Embryonic facial prominence (tissue), 1 donor: Measurements from ENCODE around the gene CPLX1.

Experiments used
- DNase-seq: peaks from one replicate; pipeline ENCODE4 v3.0.0-alpha.2; 2016; ENCODE audit errors: extremely low spot score

CPLX1 gene

DNA sequence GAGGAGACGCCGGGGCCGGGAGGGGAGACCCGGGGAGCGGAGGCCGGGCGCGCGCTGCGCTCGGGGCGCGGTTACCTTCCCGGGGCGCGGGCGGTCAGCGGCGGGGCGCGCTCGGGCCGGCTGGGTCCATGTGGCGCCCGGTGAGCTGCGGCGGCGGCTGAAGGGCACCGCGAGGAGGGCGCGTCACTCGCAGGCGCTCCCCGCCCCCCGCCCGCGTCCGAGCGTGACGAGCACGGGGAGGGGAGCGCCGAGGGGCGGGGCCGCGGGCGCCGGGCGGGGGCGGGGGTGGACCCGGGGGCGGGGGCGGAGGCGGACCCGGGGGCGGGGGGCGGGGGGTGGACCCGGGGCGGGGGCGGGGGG, at the start of gene CPLX1:
CPLX1 (minus strand) TSS at position 159 of the 360 bp plus-strand sequence. CDS start 1,607 bp downstream, outside the sequence.
- no peak for DNase-seq

DNA sequence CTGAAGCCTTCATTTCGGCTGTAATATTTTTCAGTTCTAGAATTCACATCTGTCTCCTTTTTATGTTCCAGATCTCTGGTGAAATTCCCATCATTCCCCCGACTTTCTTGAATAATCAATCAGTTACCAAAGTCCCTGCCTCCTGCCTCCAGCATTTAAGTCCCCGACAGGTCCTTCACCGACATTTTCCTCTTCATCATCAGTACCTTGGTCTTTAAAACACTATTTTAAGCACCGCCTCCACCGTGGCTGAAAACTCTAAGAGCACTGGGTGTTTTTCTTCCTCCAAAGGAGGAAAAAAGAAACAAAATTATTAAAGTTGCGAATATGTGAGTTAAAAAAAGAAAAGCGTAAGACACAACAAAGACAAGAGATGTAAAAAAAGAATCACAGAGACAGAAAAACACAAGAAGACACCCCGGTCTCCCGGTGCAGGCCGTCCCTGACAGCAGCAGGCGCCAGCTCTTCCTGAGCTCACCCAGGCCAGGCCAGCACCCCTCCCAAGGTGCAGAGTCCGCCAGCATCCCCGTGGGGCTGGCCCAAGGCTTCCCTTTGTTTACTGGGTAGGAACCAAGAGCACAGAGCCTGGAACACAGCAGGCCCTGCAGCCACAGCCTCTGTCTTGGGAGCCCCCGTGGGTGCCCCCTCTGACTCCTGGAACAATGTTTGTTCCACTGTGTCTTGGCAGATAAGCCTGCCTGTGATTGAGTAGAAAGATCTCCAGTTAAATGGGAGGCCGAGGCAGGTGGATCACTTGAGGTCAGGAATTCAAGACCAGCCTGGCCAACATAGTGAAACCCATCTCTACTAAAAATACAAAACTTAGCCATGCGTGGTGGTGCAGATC, 49.3 kb upstream of the CPLX1 start:
- DNase-seq, result no peak

DNA sequence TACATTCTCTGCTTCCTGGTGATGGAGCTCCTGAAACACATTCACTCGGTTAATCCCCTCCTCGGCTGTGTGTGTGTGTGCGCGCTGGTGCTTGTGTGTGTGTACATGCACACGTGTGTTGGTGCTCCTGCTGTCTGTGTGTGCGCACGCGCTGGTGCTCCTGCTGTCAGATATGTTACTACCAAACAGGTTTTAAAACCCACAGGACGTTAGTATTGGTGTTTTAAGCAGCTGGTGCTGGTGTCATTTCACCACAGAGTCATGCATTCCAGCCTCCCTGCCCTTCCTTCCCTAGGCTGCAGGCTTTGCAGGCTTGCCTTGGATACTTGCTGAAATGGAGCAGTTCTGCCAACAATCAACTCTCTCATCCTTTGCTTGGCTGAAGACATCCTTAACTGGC, 48.1 kb upstream of the CPLX1 start:
- DNase-seq, result no peak

DNA sequence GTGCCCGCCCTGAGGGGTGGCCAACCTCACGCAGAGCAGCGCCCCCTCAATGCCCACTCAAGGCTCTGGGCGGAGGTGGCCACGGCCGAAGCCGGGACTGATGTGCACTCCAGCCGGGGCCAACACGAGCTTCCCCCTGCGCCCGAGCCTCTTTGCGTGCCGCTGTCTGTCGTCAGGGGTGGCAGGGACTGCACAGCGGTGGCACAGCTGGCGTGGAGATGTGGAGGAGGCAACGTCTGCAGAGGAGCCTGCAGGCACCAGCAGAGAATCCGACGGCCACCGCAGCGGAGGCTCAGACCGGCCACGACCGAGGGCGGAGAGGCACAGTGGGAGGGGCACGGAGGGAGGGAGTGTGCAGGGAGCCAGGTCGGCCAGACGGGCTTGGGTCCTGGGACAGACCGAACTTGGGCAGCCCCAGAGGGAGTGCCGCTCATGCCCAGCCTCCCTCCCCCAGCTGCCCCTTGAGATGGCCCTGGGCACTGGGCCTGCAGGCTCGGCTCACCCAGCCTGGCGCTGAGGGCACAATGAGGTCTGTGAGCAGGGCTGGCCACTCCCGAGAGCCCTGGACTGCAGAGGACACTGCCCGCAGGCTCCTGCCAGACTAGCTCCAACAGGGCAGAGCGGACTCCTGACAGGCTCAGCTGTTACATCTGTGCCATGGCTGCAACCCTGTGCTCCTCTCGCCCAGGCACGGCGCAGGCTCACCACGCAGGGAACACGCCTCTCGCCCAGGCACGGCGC, 46.5 kb upstream of the CPLX1 start:
- no peak for DNase-seq

DNA sequence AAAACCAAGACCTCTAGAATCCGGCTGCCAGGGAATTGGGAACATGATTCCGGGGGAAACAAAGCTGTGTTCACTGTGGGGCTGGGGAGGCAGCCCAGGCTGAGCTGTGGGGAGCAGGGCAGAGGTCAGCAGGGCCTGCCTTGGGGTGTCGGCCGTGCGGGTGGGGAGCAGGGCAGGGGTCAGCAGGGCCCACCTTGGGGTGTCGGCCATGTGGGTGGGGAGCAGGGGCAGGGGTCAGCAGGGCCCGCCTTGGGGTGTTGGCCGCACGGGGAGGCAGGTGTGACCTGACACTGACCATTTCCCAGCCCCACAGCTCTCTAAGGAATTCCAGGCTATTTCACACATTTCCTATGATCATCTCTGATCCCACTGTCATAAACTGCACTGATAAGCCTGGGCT, 45.6 kb upstream of the CPLX1 start:
- no peak for DNase-seq

DNA sequence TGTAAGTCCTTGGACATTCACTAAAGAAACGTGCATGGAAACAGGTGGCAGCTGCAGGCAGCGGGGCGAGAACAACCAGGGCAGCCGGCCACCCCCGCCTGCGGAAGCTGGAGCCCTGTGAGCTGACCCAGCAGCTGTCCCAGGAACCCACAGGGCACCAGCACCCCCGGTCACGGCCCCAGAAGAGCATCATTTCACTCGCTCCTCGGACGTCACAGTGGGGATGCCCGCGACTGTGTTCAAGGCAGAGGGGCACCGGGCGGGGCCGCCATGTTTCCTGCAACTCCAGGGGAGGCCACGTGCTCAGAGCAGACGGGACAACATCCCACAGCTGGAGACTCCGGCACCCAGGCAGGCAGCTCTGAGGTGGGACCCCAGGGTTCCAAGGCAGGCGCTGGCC, 45.0 kb upstream of the CPLX1 start:
- DNase-seq, result no peak

DNA sequence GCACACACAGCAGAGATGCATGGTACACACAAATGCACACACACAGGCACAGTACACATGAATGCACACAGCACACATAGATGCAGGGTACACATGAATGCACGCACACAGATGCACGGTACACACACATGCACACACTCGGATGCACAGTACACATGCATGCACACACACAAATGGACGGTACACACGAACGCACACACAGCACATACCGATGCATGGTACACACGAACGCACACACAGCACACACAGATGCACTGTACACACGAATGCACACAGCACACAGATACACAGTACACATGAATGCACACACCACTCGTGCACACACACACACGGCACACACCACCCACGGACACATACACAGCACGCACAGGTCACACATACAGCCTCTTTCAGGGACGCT, 43.8 kb upstream of the CPLX1 start:
- no peak for DNase-seq

DNA sequence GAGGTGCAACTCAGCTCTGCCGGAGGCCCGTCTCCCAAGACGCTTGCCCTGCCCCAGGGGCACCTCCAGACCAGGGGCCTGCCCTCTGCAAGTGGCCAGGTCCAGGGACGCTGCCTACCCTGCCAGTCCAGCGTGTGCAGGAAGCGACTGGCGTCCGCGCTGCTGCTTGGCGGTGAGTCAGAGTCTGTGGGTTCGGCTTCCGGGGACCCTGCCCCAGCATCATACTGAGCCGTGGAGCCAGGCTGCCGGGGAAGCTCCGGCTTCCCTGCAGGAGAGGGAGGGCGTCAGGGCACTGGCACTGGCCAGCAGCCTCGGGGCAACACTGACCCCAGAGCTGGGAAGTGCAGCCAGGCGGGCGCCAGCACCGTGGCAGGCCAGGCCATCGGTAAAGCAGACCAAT, 42.5 kb upstream of the CPLX1 start:
- no peak for DNase-seq

DNA sequence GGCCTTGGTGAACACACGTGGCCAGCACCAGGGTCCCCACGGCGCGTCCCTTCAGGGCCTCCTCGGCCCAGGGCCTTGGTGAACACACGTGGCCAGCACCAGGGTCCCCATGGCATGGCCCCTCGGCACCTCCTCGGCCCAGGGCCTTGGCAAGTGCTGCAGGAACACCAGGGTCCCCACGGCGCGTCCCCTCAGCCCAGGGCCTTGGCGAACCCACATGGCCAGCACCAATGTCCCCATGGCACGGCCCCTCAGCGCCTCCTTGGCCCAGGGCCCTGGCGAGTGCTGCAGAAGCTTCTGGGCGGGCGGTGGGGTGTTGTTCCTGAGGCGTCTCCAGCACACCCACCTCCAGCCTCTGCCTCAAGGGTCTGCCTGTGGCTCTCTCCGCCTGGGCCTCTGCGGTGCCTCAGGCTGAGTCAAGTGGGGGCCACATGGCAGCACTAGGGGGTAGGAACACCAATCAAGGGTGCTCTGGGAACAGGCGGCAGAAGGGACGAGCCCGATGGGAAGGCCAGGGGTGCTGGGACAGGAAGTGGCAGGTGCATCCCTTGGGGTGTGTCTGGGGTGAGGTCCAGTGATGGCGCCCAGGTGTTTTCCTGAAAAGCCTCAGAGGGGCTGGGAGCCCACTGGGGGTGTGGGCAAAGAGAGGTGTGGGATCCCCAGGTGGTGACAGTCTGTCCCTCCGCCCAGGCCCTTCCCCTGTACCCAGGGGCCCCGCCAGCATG, 41.8 kb upstream of the CPLX1 start:
- no peak for DNase-seq

DNA sequence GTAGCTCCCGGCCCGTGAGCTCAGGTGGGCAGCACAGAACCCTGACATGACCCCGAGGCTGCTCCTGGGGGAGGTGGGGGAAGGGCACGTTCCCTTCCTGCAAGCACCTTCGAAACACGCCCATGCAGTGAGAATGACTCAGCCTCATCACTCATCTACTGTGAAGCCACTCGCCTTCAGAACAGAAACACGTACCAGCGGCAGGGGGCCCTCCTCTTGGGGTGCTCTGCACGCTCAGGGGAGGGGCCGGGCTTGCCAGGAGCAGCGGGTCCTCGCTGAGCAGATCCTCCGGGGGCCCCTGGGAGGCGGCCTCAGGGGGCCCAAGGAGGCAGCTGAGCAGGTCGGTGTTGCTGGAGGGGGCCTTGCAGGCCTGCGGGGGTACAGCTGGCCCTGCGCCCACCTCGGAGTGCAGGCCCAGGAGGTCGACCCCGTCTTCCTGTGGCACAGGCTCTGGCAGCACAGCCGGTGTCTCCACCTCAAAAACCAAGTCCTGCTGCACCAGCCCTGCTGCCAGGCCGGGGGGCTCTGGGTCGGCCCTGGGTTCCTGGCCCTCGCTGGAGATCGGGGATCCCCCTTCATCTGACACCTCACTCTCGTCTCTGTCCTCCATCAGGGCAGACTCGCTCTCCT, 40.9 kb upstream of the CPLX1 start:
- DNase-seq, result no peak

DNA sequence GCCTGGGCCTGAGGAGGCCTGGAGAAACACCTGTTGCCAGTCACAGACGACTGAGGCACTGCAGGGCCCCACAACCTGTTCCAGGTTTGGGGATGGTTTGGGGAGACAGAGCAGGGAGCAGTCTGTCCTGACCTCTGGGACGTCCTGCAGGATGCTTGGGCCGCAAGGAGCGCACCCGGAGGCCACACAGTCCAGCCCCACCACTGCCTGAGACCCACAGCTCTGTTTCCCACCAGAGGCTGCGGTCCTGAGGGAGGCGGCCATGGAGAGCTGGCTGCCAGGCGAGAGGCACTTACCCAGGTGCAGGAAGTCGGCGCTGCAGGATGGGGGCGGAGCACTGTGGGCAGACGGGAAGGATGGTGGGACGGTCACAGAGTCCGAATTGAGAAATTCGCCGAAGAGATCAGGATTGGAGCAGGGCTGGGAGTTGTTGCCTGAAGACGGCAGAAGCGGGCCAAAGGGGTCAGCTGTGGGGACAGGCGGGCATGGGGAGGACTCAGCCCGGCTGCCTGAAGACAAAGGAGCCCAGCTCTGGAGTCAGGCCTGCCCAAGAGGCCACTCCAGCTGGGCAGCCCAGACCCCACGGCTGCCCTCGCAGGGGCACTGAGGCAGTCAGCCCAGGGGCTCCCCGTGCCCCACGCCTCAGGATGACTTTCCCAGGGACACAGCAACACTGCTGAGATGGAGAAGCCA, 40.3 kb upstream of the CPLX1 start:
- no peak for DNase-seq

DNA sequence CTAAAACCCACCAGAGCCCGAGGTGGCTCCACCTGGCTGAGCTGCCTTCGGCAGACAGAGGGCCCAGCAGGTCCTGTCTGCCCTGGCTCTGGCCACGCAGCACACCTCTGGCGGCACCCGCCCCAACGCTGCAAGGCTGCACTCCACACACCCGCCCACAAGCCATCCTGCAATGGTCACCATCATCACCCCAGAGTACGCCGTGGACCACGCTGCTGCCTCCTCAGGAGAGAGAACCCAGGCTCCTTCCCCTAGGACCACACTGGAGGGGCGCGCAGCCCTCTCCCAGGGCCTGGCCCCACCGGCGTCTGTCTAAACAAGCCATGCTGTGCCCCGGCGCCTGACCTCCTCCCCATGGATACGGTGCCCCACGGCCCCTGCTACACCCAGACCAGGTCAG, 39.6 kb upstream of the CPLX1 start:
- no peak for DNase-seq

DNA sequence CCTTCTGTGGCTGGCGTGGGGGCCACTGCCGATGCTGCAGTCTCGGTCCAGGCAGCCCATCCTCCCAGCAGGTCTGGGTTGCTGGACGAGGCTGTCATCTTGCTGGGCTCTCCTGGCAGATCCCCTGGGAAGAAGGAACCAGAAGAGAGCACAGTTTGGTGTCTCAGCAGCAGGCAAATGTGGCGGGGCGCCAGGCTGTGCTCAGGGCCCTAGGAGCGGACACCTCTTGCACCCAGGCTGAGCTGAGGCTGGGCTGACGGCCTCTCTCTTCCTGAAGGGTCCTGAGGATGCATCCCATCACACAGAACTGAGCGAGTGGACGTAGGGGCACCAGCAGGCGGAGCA, 39.2 kb upstream of the CPLX1 start:
- no peak for DNase-seq

DNA sequence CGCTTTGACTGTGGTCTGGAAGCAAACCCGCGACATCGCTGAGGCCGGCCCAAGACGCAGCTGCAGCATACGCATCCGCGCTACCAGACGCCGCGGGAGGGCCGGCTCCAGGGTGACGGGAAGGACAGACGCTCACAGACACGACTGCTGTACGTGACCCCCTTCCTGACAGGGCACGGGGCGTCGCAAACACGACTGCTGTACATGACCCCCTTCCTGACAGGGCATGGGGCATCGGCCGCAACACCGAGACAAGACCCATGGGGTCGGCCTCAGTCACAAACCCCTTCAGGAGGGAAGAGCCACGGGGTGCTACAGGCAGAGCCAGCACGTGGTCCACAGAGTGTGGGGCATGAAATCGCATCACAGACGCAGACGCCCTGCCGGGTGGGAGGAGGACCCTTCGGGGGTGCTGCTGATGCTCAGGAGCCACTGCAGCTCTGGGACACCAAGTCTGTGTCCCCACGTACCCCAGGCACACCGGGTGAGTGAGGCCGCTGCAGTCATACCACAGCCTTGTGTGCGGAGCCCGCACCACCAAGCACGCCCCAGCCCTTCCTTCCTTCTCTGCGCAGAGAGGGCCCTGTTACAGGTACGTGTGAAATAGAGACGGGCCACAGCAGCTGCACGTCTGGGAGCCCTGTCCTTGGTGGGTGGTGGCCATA, 38.7 kb upstream of the CPLX1 start:
- no peak for DNase-seq

DNA sequence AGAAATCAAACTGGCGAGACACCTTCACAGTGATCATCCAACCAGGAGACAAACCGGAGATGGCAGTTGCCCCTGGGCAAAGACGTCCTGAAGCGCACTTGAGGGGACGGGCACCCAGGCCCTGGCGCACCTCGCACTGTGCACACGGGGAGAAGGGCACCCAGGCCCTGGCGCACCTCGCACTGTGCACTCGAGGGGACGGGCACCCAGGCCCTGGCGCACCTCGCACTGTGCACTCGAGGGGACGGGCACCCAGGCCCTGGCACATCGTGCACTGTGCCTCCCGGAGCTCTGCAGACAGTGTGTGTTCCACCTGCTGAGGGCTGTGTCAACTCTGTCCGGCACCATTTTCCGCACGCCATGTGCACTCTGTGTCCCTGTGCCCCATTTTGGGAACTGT, 34.6 kb upstream of the CPLX1 start:
- no peak for DNase-seq

DNA sequence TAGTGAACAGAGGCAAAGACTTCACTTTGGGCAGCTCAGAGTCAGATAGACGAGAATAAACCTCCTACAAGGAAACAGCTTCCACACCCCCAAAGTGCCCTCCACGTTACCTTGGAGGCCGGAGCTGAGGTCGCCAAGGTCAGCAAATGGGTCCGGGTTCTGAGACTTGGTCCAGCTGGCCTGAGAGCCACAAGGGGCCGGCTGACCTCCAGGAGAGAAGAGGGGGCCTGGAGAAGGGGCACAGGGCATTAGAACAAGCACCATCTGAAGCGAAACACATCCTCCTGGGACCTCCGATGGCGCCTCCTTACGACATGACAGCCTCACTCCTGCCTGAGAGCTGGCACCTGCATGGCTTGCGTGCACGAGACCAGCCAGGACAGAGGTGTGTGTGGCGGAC, 33.6 kb upstream of the CPLX1 start:
- no peak for DNase-seq

DNA sequence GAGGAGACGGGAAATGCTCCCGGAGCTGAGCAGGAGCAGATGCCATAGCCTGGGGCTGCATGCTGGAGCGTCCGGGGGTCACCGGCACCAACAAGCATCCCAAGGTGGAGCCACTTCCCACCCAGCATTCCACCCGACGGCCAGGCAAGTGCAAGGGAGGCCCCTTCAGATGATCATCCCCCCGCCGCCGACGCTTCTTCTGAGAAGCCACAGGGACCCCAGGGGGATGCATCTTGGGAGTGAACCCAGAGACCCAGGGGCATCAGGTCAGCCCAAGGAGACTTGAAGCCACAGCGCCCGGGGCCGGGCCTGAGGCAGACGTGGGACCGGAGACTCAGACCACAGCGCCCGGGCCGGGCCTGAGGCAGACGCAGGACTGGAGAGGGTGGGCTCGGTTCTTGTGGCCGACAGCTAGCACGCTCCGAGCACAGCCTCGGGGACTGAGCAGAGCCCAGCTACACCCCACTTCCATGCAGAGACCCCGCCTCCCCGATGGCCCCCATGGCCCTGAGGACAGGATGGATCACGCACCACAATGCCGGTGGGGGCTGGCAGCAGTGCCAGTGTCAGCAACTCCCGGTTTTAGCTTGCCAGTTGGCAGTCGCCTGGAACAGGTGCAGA, 33.0 kb upstream of the CPLX1 start:
- DNase-seq, result no peak

DNA sequence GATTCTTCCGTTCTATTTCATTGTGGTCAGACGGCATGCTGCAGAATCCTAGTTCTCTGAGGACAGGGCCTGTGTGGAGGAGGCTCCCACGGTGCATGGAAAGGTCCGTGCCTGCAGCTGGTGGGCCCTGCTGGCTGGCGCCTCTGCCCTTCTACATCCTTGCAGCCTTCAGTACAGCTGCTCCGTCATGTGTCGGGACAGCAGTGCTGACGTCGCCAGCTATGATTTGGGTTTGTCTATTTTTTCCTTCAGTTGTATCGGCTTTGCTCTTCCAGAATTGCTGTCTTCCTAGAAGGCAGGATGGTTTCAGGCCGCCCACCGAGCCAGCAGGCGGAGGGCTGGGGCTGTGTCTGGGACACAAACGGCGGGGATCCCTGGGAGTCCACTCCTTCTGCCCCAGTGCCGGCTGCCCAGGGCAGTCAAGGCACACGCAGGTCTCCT, 32.1 kb upstream of the CPLX1 start:
- DNase-seq, result no peak

DNA sequence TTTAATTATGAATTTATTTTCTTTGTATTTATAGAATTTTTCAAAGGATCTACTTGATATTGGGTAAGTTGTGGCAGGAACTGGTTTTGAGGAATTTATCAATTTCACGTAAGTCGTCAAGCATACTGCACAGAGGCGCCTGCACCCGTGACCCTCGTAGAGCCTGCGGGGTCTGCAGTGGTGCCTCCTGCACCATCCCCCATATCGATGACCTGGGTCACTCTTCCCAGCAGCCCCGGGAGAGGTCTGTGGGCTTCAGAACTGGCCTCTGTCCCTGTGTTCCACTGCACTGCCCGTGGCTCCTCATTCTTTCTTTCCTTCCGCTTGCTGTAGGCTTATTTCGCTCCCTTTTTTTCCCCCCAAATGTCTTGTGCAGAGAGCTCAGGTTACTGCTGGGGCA, 31.5 kb upstream of the CPLX1 start:
- no peak for DNase-seq

DNA sequence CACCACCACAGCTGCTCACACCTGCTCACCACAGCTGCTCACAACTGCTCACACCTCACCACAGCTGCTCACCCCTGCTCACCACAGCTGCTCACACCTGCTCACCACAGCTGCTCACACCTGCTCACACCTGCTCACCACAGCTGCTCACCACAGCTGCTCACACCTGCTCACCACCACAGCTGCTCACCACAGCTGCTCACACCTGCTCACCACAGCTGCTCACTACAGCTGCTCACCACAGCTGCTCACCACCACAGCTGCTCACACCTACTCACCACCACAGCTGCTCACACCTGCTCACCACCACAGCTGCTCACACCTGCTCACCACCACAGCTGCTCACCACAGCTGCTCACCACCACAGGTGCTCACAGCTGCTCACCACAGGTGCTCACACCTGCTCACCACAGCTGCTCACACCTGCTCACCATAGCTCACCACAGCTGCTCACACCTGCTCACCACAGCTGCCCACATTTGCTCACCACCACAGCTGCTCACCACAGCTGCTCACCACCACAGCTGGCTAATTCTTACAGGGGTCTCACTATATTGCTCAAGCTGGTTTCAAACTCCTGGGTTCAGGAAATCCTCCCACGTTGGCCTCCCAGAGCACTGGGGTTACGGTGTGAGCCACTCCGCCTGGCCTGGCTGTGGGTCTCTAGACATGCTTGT, 30.4 kb upstream of the CPLX1 start:
- DNase-seq, result no peak
